Loucy (cell line): ENCODE data around the gene ALKAL2.

Experiments
- EZH2phosphoT487 ChIP-seq: fragments of 200-600 bp; IDR thresholded peaks from 2 replicates; pipeline ENCODE4 v1.6.1; 2018; ENCODE audit warnings: antibody characterized with exemption, mild to moderate bottlenecking, moderate library complexity, borderline replicate concordance
- TF ChIP-seq, protein P1 (sequence below): fragments of 200-600 bp; sonication (generic); conservative IDR thresholded peaks from 2 replicates; pipeline ENCODE4 v1.5.1; 2014; ENCODE audit warnings: mild to moderate bottlenecking, antibody characterized with exemption, low read length

DNA sequence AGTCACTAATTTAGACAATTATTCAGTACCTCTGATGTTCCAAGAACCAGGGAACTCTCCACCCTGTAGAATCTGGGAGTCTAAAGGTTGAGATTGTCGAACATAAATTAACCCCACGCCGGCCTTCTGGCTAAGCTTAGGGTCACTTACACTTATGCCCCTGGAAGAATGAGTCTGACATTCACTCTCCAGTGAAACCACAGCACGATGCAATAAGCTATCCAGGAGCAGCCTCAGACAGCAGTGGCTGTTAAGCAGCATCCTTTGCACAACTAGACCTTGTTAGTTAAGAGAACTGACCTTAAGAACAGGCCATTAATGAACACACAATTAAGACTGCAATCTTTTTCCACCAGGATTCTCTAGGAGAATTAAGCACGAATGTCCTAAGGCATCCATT lies 49.0 kb downstream of the ALKAL2 start:
- TF ChIP-seq, protein P1, sequence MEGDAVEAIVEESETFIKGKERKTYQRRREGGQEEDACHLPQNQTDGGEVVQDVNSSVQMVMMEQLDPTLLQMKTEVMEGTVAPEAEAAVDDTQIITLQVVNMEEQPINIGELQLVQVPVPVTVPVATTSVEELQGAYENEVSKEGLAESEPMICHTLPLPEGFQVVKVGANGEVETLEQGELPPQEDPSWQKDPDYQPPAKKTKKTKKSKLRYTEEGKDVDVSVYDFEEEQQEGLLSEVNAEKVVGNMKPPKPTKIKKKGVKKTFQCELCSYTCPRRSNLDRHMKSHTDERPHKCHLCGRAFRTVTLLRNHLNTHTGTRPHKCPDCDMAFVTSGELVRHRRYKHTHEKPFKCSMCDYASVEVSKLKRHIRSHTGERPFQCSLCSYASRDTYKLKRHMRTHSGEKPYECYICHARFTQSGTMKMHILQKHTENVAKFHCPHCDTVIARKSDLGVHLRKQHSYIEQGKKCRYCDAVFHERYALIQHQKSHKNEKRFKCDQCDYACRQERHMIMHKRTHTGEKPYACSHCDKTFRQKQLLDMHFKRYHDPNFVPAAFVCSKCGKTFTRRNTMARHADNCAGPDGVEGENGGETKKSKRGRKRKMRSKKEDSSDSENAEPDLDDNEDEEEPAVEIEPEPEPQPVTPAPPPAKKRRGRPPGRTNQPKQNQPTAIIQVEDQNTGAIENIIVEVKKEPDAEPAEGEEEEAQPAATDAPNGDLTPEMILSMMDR, result no peak
- TF ChIP-seq EZH2phosphoT487, result no peak
